IPS DF 6.9 (cell line): Measurements from ENCODE around the gene VAV2.
"Not testable (repeated sequence)": the region's sequence is repeated elsewhere in the genome, so short reads cannot be mapped to it uniquely, and the experiment has no call there.

Experiments
- DNase-seq: peaks from one replicate; pipeline ENCODE4 v3.0.0-alpha.2; 2013; ENCODE audit warnings: low read depth, low spot score
- H3K27ac ChIP-seq: one replicate; pipeline ENCODE4 v1.5.1; 2013; ENCODE audit warnings: low read length, control low read depth
- H3K27me3 ChIP-seq: 2 replicates; pipeline ENCODE4 v1.6.1; 2013; ENCODE audit warnings: mild to moderate bottlenecking, low read length; ENCODE audit not compliant: control insufficient read depth, insufficient read depth
- H3K36me3 ChIP-seq: 2 replicates; pipeline ENCODE4 v1.6.1; 2013; ENCODE audit warnings: low read length; ENCODE audit not compliant: control insufficient read depth, insufficient read depth
- H3K4me1 ChIP-seq: 2 replicates; pipeline ENCODE4 v1.6.1; 2013; ENCODE audit warnings: low read length; ENCODE audit not compliant: control insufficient read depth, insufficient read depth
- H3K4me3 ChIP-seq: 2 replicates; pipeline ENCODE4 v1.5.1; 2013; ENCODE audit warnings: mild to moderate bottlenecking, low read length
- H3K9me3 ChIP-seq: 2 replicates; pipeline ENCODE4 v1.6.1; 2013; ENCODE audit warnings: low read length, inconsistent platforms; ENCODE audit not compliant: control insufficient read depth, insufficient read depth
- WGBS: extraction: QIAGEN DNeasy Blood & Tissue Kit; methylation state at CpG from one replicate; pipeline ENCODE4 v1.1.7; 2013; ENCODE audit warnings: mixed read lengths, missing lambda C conversion rate; ENCODE audit not compliant: insufficient read length, insufficient coverage; 5-methylcytosine and 5-hydroxymethylcytosine counted together

VAV2 gene

DNA sequence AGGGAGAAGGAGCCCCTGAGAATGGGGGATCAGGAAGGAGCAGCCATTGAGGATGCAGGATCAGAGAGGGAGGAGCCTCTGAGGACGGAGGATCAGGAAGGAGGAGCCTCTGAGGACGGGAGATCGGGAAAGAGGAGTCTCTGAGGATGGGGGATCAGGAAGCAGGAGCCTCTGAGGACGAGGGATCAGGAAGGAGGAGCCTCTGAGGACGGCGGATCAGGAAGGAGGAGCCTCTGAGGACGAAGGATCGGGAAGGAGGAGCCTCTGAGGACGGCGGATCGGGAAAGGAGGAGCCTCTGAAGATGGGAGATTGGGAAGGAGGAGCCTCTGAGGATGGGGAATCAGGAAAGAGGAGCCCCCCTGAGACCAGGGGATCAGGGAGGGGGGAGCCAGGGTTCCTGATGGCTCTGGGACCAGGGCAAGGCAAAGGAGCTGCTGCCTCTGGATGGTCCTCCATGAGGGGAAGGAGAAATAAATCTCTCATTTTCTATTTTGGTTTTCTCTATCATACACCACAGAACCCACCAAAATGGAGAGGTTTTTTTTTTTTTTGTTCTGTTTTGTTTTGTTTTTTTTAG is 231.3 kb downstream of the VAV2 start:
- no peaks in the 10 kb centered on the region; the same call in 1 of the 2 replicates for H3K36me3 ChIP-seq
- H3K4me3 ChIP-seq = no peak overlapping the region
- no peak for DNase-seq
- H3K4me1 ChIP-seq = peaks cover 3% of the 10 kb centered on the region; the same call in 1 of the 2 replicates
- H3K9me3 ChIP-seq = no peaks in the 10 kb centered on the region
- H3K27ac ChIP-seq = no peak overlapping the region
- WGBS = no CpG with 5 or more reads among the region's 11 CpGs
- H3K27me3 ChIP-seq = no peaks in the 10 kb centered on the region

DNA sequence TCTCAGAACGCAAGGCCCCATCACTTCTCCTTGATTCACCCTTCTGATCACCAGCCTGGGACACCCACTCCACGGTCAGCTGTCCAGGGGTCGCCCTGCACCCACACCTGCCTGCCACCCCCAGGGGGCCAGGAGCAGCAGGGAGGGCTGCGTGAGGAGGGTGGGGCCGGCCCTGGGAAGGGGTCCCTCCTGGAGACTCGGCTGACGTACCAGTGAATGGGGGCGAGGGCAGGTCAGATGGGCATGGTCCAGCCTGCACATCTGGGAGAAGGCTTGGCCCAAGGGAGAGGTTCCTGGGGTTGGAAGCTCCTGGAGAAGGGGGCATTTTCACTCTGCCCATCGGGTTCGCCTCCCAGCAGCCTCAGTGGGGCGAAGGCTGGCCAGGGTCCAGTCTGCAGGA is 232.2 kb downstream of the VAV2 start:
- peaks cover 3% of the 10 kb centered on the region; the same call in 1 of the 2 replicates for H3K4me1 ChIP-seq
- H3K9me3 ChIP-seq = no peaks in the 10 kb centered on the region
- H3K4me3 ChIP-seq = no peak overlapping the region
- no CpG with 5 or more reads among the region's 11 CpGs for WGBS
- H3K36me3 ChIP-seq = no peaks in the 10 kb centered on the region; the same call in 1 of the 2 replicates
- DNase-seq = no peak
- no peak overlapping the region for H3K27ac ChIP-seq
- H3K27me3 ChIP-seq = no peaks in the 10 kb centered on the region

DNA sequence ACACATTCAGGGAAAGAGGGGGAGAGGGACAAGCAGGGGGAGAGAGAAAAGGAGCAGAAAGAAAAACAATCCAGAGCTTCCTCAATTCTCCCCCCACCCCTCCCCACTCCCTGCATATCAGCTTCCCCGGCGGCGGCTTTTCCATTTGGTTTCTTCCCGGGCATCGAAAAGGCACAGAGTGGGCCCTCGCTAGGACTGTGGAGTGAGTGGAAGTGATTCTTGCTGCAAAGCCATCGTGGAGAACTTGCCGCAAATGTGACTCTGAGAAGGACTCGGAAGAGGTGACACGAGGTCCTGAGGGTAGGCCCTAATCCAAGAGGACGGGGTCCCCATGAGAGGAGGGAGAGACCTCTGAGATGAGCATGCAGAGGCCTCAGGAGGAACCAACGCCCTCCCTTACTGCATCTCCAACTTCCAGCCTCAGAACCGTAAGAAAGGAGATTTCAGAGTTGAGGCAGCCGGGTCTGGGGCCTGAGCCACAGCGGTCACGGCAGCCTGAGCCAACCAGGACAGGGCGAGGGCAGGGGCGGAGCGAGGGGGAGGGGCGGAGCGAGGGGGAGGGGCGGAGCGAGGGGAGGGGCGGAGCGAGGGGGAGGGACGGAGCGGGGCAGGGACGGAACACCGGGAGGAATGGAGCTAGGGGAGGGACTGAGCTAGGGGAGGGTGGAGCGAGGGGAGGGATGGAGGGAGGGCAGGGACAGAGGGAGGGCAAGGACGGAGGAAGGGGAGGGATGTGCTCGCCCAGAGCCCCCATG is 232.8 kb downstream of the VAV2 start:
- Histone ChIP-seq H3K4me3 (no peak overlapping the region), H3K27me3 (no peaks in the 10 kb centered on the region), H3K9me3 (no peaks in the 10 kb centered on the region), H3K4me1 (peaks cover 3% of the 10 kb centered on the region; the same call in 1 of the 2 replicates), H3K36me3 (no peaks in the 10 kb centered on the region; the same call in 1 of the 2 replicates), H3K27ac (no peak overlapping the region)
- no peak for DNase-seq
- WGBS = no CpG with 5 or more reads among the region's 32 CpGs

DNA sequence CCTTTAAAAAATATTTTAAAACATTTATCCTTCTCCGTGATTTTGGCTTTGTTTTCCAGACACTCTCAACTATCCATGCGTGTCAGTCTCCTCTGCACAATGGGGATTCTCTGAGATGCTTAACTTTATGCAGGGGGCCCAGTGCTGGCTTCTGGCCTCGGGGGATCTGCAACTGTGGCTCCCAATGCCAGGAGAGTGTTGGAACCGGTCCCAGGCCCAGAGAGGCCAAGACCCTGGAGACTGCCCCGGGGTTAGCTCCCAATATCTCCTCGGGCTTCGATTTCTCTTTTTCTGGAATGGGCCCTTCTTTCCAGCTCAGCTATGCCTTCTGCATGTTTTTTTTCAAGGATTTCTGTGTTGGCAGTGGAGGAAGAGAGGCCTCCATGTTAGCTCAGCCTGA is 233.9 kb downstream of the VAV2 start:
- no peak for DNase-seq
- H3K27ac ChIP-seq = no peak overlapping the region
- H3K9me3 ChIP-seq = no peaks in the 10 kb centered on the region
- peaks cover 3% of the 10 kb centered on the region; the same call in 1 of the 2 replicates for H3K4me1 ChIP-seq
- H3K36me3 ChIP-seq = no peaks in the 10 kb centered on the region
- H3K27me3 ChIP-seq = no peaks in the 10 kb centered on the region
- H3K4me3 ChIP-seq = no peak overlapping the region
- no CpG with 5 or more reads among the region's 7 CpGs for WGBS

DNA sequence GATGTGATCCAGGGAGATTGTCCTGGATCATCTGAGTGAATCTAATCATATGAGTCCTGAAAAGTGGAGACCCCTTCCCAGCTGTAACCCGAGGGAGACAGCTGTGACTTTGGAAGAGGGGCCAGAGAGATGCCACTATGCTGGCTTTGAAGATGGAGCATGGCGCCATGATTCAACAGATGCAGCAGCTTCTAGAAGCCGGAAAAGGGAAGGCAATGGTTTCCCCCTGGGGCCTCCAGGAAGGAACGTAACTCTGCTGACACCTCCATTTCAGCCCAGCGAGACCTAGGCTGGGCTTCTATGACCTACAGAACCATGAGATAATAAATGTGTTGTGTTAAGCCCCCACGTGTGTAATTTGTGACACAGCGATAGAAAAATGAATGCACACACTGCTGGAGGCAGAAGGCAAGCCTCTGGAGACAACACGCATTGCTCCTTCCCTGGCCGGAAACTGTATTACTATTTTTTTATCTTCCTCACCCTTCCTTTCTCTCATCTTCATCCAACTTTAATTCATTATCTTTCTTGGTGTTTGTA is 237.4 kb downstream of the VAV2 start:
- H3K4me3 ChIP-seq = no peak overlapping the region
- DNase-seq = no peak
- peaks cover 3% of the 10 kb centered on the region; the same call in 1 of the 2 replicates for H3K4me1 ChIP-seq
- no peak overlapping the region for H3K27ac ChIP-seq
- H3K9me3 ChIP-seq = no peaks in the 10 kb centered on the region
- WGBS = 100% methylated on average over 1 of the region's 9 CpGs
- H3K27me3 ChIP-seq = no peaks in the 10 kb centered on the region
- H3K36me3 ChIP-seq = no peaks in the 10 kb centered on the region

DNA sequence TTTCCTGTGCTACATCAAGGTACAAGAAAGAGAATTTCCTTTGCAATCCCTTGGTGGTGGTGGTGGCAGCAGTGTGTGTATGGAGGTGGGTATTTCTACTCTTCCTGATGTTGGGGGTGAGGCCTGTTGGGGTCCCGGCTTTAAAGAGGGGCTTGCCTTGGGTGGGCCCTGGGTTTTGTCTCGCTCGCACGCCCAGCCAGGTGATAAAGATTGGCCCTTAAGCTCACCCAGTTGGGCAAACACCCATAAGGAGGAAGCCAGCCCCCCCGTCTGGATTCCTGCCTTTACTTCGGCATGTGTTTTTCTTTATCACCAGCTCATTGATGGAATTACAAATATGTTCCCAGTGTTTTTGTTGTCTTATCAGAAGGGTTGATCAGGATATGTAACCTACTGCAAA is 237.9 kb downstream of the VAV2 start:
- H3K9me3 ChIP-seq = no peaks in the 10 kb centered on the region
- no CpG with 5 or more reads among the region's 6 CpGs for whole genome bisulfite sequencing

DNA sequence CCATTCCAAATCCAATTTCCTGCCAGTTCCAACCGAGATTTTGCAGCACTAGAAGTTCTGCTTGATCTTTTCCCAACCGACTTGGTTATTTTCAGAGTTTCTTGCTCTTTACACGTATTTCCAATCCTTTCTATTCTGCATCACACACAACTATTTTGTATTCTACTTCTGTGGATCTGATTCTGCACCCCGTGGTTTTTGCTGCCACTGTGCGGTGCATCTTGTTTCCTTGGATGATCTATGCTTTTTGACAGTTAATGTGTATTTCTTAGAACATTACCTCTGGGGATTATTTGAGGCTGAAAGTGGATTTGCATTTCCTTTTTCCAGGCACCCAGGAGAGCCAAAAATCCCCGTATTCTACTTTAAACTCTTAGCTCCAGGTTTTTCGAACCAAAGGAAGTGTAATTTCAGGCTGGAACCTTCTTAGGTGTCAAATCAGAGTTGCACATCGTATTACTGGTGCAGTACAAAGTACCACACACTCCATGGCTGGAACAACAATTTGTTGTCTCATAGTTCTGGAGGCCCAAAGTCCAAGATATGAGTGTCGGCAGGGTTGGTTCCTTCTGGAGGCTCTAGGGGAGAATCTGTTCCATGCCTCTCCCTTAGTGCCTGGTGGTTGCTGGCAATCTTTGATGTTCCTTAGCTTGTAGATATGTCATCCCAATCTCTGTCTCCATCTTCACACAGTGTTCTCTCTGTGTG is 239.2 kb downstream of the VAV2 start:
- no peaks in the 10 kb centered on the region for H3K9me3 ChIP-seq
- H3K27me3 ChIP-seq = no peaks in the 10 kb centered on the region
- no peaks in the 10 kb centered on the region for H3K36me3 ChIP-seq
- H3K27ac ChIP-seq = no peak overlapping the region
- WGBS = no CpG with 5 or more reads among the region's 9 CpGs
- H3K4me3 ChIP-seq = no peak overlapping the region
- DNase-seq = no peak
- no peaks in the 10 kb centered on the region for H3K4me1 ChIP-seq

More for the DNA sequence above, 237.9 kb downstream of the VAV2 start:
- no peaks in the 10 kb centered on the region for H3K36me3 ChIP-seq
- DNase-seq = no peak
- no peaks in the 10 kb centered on the region for H3K27me3 ChIP-seq
- peaks cover under 1% of the 10 kb centered on the region; the same call in 1 of the 2 replicates for H3K4me1 ChIP-seq
- no peak overlapping the region for H3K4me3 ChIP-seq
- H3K27ac ChIP-seq = no peak overlapping the region

DNA sequence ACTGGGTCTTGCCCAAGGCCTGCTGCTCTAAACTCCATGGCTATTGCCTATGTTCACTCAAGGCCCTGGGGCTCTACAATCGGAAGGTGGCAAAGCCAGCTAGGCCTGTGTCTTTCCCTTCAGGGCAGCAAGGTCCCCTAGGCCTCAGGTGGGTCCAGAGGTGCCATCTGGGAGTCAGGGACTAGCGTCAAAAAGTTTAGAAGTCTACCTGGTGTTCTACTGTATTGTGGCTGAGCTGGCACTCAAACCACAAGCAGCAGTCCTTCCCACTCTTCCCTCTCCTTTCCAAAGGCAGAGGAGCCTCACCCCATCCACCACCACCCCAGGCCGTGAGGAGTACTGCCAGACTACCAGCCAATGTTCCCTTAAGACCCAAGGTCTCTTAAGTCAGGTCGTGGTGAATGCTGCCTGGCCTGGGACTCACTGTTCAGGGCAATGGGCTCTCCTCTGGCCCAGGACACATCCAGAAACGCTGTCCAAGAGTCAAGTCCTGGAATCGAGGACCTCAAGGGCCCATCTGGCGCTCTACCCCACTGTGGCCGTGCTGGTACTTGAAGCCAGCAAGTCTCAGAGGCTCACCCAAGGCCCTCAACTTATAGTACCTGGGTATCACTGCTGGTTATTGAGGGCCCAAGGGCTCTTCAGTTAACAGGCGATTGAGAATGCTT is 241.0 kb downstream of the VAV2 start:
- Histone ChIP-seq H3K4me1 (no peaks in the 10 kb centered on the region), H3K27ac (no peak overlapping the region), H3K36me3 (no peaks in the 10 kb centered on the region), H3K9me3 (no peaks in the 10 kb centered on the region), H3K27me3 (no peaks in the 10 kb centered on the region), H3K4me3 (no peak overlapping the region)
- DNase-seq = no peak
- no CpG with 5 or more reads among the region's 9 CpGs for WGBS

DNA sequence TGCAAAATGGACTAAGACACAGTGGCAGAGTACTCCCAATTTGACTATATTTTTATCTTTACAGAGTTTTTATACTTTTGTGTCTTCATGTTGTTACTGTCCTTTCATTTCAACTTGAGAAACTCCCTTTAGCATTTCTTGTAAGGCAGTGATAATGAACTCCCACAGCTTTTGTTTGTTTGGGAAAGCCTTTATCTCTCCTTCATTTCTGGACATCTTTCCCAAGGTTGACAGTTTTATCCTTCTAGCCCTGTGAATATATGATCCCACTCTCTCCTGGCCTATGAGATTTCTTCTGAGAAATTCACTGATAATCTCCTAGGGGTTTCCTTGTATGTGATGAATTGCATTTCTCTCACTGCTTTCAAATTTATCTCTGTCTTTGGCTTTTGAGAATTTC is 244.8 kb downstream of the VAV2 start:
- Histone ChIP-seq H3K36me3 (no peaks in the 10 kb centered on the region), H3K4me1 (0 out of 2 replicates have a peak, but pooled peaks cover 2% of the 10 kb centered on the region), H3K9me3 (no peaks in the 10 kb centered on the region), H3K4me3 (no peak overlapping the region), H3K27ac (no peak overlapping the region), H3K27me3 (no peaks in the 10 kb centered on the region)
- no peak for DNase-seq

DNA sequence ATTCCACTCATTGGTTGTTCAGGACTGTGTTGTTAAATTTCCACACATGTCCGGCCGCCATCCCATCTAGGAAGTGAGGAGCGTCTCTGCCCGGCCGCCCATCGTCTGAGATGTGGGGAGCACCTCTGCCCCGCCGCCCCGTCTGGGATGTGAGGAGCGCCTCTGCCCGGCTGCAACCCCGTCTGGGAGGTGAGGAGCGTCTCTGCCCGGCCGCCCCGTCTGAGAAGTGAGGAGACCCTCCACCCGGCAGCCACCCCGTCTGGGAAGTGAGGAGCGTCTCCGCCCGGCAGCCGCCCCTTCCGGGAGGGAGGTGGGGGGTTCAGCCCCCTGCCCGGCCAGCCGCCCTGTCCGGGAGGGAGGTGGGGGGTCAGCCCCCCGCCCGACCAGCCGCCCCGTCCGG is 247.6 kb downstream of the VAV2 start:
- H3K27ac ChIP-seq, H3K36me3 ChIP-seq, H3K4me3 ChIP-seq, H3K27me3 ChIP-seq, H3K9me3 ChIP-seq, DNase-seq, H3K4me1 ChIP-seq: not testable (repeated sequence)
- whole genome bisulfite sequencing = no CpG with 5 or more reads among the region's 31 CpGs
